Brain pericyte (primary cell): ENCODE data around the gene SMIM10L2A.
"Not testable (repeated sequence)": the region's sequence is repeated elsewhere in the genome, so short reads cannot be mapped to it uniquely, and the experiment has no call there.

ENCODE experiments used
- DNase-seq: peaks from one replicate; pipeline ENCODE4 v3.0.0-alpha.2; 2012; ENCODE audit warnings: low read depth, low spot score

The SMIM10L2A gene

DNA sequence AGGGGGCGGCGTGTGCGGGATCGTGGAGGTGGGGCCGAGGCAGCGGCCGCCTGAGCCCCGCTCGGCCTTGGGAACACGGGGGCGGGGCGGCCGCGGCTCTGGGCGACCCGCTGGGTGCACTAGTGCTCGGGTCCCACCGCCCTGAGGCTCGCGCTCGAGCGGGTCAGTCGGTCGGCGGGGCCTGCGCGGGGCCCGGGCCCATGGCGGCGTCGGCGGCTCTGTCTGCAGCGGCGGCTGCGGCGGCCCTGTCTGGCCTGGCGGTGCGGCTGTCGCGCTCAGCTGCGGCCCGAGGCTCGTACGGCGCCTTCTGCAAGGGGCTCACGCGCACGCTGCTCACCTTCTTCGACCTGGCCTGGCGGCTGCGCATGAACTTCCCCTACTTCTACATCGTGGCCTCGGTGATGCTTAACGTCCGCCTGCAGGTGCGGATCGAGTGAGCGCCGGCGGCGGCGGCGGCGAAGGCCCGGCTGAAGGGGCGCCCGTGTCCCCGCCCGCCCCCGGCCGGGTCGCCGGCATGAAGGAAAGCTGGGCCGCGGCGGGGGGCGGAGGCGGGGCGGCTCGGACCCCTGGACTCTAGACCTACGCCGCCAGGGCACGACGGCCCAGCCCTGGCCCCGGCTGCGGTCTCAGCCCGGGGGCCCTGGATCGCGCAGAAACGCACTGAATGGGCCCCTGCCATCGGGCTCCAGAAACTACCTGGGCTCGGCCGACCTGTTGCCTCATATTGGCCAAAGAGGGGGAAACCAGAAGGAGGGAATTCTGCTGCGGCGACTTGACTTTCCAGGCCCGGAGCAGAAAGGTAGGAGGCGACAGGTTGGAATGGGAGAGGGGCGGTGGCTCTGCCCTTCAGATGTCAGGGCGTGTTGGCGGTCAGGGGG lies at the start of gene SMIM10L2A:
Gene SMIM10L2A, plus strand, starts transcription at position 13 of the 878 bp plus-strand sequence. Its CDS starts 188 bp downstream, at position 201.
- DNase-seq, result no peak

GRCh38 chrX:135373357-135373756 lies 48.4 kb upstream of the SMIM10L2A start:
- DNase-seq, result no peak

GRCh38 chrX:135382260-135382659 lies 39.5 kb upstream of the SMIM10L2A start:
- DNase-seq, result no peak

DNA sequence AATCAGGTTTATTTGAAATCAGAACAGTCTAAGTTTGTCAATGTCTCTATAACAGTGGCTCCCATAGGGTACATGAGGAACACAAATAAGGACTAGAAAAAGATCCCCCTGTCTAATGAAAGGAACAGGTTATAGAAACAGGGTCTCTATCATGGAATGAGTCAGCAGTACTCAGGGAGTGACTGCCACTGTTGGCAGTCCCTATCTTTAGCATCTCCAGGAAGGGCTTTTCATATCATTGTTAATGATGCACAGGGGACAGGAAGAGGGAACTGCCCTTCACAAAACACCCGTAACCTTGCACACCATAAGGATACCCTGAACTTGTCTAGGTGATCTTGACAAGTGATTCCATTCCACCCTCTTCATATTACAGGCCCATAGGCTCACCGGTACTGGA lies 38.5 kb upstream of the SMIM10L2A start:
- DNase-seq, result no peak

GRCh38 chrX:135384161-135384836 lies 37.4 kb upstream of the SMIM10L2A start:
- no peak for DNase-seq

- DNase-seq, result no peak
Observed at GRCh38 chrX:135388841-135389240, 32.9 kb upstream of the SMIM10L2A start.

DNA sequence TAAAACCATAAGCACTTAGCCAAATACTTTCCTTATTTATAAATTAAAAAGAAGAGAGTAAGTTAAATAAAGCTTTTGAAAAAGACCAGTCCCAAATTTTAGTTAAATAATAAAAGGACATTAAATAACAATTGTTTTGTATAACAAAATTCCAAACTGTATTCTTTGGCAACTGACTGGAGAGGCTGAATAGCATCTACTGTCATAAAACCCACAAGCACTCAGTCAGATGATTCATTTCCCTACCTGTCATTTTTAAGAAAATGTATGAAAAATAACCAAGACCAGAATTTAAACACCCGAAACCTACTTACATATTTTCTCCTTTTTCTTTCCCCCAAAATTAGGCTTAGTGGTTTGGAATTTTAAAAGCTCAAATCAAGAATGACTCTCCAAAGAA lies 32.5 kb upstream of the SMIM10L2A start:
- DNase-seq, result no peak

DNA sequence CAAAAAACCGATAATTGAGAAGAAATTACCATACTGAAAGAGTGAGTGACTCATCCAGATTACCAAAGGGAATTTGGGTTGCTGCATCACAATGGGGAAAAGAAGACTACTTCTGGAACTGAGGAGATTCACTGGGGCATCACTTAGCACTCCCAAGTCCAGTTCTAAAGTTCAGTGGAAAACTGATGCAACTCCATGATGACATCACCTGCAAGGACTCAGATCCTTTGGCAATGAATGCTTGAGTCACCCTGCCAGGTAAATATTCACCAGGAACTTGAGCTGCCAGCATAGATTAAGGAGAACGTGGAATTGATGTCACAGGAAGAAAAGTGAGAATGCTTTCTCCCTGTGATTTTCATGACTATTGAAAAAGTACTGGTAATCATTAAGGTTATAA lies 32.0 kb upstream of the SMIM10L2A start:
- DNase-seq, result no peak

DNA sequence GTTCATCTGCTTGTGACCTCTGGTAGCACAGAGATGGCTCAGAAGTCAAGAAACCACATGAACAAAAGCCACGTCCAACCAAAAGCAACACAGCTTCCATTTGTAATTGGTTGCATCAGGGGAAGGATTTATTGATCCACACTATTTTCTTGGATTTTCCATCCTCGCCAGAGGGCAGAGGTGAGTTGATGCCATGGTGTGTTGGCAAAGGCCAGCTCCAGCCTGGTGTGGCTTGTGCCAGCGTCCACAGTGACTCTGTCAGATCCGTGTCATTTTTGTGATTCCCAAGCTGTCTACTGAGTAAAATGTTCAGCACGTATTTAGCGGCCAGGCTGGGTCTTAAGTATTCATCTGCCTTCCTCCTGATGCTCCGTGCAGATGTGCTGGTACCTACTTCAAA lies 30.0 kb upstream of the SMIM10L2A start:
- DNase-seq, result no peak

DNA sequence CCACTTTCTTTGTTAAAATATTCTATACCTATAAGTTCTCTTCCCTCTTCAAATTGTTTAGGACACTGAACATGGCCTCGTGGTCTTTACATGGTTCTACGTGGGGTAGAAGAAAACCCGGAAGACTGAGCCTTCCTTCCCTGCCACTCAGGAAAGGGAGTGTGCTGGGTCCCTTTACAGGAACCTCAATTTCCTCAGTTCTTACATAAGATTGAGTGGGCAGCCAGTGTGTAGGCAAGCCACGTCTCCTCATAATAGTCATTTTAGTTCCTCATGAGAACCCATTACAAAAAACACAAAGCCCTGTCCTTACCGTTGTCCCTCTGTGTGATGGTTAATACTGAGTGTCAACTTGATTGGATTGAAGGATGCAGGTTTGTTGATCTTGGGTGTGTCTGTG lies 28.7 kb upstream of the SMIM10L2A start:
- no peak for DNase-seq

DNA sequence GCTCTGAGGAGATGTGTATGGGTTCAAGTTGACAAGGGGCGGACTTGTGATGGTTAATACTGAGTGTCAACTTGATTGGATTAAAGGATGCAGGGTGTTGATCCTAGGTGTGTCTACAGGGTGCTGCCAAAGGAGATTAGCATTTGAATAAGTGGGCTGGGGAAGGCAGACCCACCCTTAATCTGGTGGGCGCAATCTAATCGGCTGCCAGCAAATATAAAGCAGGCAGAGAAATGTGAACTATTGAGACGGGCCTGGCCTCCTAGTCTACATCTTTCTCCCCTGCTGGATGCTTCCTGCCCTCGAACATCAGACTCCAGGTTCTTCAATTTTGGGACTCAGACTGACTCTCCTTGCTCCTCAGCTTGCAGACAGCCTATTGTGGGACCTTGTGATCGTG lies 26.7 kb upstream of the SMIM10L2A start:
- no peak for DNase-seq

- no peak for DNase-seq
Observed at GRCh38 chrX:135396109-135396508, 25.6 kb upstream of the SMIM10L2A start.

DNA sequence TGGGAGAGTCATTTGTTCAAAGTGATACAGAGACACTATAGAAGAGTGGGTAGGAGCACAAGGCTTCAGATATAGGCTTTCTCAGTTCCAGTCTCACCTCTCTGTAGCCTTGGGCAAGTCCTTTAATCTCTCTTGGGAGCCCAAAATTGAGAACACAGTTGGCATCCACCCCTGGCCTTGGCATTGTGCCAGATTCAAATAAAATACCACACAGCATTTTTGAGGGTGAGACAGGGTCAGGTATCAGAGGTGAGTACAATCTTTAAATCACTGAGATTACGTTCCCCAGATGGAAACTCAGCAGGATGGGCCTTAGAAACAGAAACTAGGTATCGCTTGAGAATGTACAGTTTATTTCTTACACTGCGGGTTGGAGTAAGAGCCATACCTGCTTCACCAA lies 25.2 kb upstream of the SMIM10L2A start:
- DNase-seq, result no peak

GRCh38 chrX:135397652-135398051 lies 24.1 kb upstream of the SMIM10L2A start:
- no peak for DNase-seq

GRCh38 chrX:135403374-135403773 lies 18.4 kb upstream of the SMIM10L2A start:
- DNase-seq, result no peak

DNA sequence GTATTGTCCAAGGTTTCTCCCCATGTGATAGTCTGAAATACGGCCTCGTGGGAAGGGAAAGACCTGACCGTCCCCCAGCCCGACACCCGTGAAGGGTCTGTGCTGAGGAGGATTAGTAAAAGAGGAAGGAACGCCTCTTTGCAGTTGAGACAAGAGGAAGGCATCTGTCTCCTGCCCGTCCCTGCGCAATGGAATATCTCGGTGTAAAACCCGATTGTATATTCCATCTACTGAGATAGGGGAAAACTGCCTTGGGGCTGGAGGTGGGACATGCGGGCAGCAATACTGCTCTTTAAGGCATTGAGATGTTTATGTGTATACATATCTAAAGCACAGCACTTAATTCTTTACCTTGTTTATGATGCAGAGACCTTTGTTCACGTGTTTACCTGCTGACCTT lies 15.3 kb upstream of the SMIM10L2A start:
- not testable (repeated sequence) for DNase-seq

GRCh38 chrX:135408794-135409193 lies 12.9 kb upstream of the SMIM10L2A start:
- DNase-seq, result no peak

- no peak for DNase-seq
Observed at GRCh38 chrX:135410861-135411627, 10.7 kb upstream of the SMIM10L2A start.

DNA sequence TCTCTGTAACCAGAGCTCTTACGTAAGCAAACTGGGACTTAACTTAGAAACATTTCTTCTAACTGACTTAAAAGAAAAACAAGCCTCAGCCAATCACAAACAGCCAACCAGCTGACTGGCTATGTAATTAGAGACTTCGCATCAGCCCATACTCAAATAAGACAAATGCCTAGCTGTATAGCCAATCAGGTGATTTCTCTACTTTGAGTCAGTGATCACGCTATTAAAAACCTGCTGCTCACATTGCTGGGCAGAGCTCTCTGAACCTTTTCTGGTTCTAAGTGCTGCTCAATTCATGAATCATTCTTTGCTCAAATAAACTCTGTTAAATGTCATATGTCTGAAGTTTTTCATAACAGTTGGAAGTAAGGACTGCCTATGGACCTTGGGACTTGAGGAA lies 9.9 kb upstream of the SMIM10L2A start:
- no peak for DNase-seq

- DNase-seq, result no peak
Observed at GRCh38 chrX:135416546-135416945, 5.2 kb upstream of the SMIM10L2A start.

DNA sequence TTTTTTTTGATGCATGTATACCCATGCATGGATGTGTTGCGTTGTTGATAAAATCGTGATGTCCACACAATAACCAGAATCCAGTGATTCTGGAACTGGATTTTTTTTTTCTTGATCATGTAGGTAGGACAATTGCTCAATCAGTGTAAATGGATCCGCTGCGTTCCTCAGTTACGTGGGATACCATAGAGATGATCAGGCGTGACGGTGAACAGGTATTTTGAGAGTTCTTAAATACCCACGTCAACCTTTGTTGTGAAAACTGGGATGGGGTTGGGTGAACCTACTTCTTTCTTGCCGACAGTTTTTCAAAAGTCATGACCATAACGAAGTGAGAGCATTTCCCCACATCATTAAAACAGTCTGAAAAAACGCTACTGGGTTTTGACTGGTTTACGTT lies 913 bp upstream of the SMIM10L2A start:
- DNase-seq, result no peak

- no peak for DNase-seq
Observed at GRCh38 chrX:135421537-135421931, 210 bp upstream of the SMIM10L2A start.
